Right renal cortex interstitium (tissue), 3 donors: ENCODE results near the gene ITPK1. TPM values are rescaled to one million over a fixed set of nuclear protein-coding genes. Genes with fewer than 3 reads are reported as not detected.
"Not testable (repeated sequence)": the region's sequence is repeated elsewhere in the genome, so short reads cannot be mapped to it uniquely, and the experiment has no call there.

Experiments
- DNase-seq, 3 donors: peaks; one replicate each; pipeline ENCODE4 v3.0.0-alpha.2; 2013; ENCODE audit warnings: low read depth in 3 of 3, low spot score in 2 of 3
- polyA plus RNA-seq, 3 donors: library from polyadenylated mRNA; unstranded; fragments of 120-200 nt; gene quantifications; one replicate each; pipeline ENCODE4 v1.2.1, GENCODE V29; 2013; ENCODE audit not compliant: insufficient read length in 3 of 3

Gene ITPK1
- polyA plus RNA-seq = 10 to 100 TPM; 28.5 to 33.7 (median 29.7) TPM

GRCh38 chr14:93115821-93116675, at the start of gene ITPK1:
ITPK1 (minus strand) TSS chr14:93115925; CDS start chr14:93115163, 762 bp downstream.
- DNase-seq = no peak

GRCh38 chr14:93163564-93163963, 47.8 kb upstream of the ITPK1 start:
- DNase-seq = no peak

DNA sequence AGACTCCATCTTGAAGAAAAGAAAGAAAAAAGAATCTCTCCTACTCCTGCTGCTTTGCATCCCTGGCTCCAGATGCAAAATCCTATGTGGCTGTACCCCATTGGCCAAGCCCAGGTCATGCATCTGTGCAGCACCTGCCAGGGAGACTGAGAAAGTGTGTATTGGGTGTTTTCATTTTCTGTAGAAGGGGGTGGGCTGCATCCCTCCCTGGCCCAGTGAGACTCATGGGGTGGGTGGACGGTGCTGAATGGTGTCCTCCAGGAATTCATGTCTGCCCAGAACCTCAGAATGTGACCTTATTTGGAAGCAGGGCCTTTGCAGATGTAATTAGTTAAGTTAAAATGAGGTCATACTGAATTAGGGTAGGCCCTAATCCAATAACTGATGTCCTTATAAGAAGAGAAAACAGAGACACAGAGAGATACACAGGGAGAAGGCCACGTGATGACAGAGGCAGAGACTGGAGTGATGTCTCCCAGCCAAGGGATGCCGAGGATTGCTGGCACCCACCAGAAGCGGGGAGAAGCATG, 45.8 kb upstream of the ITPK1 start:
- no peak for DNase-seq

- DNase-seq = no peak
These were observed 44.7 kb upstream of the ITPK1 start for GRCh38 chr14:93160353-93160801.

DNA sequence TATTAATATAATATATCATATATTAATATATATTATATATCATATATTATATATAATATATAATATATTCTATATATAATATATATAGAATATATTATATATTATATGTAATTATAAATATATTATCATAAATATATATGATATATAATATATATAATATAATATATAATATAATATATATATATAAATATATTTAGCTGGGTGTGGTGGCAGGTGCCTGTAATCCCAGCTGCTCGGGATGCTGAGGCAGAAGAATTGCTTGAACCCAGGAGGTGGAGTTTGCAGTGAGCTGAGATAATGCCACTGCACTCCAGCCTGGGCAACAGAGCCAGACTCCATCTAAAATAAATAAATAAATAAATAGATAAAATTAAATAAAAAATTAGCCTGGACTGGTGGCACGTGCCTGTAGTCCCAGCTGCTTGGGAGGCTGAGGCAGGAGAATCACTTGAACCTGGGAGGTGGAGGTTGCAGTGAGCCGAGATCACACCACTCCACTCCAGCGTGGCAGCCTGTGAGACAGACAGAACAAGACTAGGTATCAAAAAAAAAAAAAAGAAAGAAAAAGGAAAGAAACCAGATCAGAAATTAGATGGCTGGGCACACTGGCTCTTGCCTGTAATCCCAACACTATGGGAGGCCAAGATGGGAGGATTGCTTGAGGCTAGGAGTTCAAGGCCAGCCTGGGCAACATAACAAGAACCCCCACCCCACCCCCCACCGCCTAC, 44.1 kb upstream of the ITPK1 start:
- not testable (repeated sequence) for DNase-seq

DNA sequence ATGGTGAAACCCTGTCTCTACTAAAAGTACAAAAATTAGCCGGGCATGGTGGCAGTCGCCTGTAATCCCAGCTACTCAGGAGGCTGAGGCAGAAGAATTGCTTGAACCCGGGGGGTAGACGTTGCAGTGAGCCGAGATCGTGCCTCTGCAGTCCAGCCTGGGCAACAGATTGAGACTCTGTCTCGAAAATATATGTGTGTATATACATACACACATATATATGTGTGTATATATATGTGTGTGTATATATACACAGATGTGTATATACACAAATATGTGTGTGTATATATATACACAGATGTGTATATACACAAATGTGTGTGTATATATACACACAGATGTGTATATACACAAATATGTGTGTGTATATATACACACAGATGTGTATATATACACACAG, 42.6 kb upstream of the ITPK1 start:
- not testable (repeated sequence) for DNase-seq

DNA sequence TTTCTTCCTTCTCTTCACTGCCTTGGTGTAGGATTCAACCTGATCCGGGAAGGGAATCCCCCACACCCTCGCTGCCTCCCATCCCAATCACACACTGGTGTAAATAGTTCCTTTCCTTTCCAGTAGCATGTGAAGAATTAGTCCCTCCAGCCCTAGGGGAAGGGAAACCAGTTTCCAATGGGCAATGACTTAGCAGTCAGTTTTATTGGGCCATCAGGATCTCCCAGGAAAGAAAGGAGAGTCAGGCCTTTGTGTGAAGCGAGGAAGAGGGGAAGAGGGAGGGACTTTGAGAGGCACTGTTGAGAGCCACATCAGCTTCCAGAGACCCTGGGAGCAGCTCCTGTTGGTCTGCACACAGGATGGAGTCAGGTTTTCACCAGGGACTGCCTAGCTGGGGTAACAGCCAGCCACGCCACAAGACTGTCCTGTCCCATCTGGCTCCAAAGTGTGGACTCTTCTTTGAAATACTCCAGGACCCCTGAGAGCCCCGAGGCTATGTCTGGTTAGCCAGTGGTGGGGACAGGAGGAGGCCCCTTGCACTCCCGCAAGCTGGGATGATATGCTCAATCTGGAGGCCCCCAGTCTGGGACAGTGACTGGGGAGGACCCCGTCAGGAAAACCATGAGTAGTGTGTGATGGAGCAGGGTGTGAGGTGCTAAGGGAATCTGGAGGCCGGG, 41.1 kb upstream of the ITPK1 start:
- no peak for DNase-seq

- DNase-seq = no peak
These were observed 39.9 kb upstream of the ITPK1 start for GRCh38 chr14:93155667-93156066.

DNA sequence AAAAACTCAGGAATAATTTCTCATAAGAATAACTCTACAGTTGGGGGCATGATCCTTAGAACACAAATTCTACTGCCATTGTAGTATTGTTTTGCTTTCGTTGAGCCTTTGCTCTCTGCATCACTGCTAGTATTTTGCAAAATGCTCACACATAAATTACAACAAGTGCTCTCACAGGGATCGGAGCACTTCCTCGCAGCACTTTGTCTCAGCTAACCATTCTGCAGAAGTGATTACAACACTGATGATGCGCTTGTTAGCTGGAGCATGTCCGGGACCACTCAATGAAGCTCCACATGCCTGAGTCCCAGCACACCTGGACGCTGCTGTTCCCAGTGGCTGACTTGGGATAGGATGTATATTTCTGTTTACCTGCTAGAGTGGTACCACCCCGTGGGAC, 37.4 kb upstream of the ITPK1 start:
- DNase-seq = no peak

DNA sequence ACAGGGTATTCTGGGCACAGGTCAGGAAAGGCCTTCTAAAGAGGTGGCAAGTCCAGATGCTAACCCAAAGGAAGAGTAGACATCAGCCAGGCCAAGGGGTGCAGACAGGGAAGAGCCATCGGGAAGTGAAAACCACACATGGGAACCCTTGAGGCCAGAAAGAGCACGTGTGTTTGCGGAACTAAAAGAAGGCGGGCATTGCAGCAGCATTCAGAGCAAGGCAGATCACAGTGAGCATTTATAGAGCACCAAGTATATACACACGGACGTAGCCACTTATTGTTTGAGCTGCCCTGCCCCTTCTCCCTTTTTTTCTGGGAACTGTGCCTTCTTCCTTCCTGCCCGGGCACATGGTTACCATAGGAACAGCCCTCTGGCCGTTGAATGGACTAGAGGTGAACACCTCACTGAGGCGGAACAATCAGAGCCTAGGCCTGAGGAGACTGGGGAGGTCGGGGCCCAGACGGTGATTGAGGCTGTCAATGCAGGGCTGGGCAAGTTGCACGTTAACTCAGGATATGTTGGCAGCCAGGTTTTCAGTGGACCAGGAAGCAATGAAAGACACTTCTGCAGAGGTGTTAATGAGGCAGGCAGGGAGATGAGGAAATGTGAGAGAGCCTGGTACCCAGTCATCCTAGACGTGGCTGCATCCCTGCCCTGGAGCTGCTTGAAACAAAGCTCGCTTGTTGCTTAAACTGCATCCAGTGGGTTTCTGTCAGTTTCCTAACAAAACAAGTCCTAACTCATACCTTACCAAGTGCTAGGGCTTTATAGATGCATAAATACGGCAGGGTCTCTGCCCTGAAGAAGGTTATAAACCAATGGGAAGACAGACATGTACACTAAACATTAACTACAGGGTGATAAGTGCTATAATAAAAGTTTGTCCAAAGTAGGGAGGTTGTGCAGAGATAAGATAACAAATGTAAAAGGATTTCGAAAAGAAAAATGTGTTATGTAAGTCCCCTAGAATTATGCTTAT, 34.8 kb upstream of the ITPK1 start:
- DNase-seq = no peak

DNA sequence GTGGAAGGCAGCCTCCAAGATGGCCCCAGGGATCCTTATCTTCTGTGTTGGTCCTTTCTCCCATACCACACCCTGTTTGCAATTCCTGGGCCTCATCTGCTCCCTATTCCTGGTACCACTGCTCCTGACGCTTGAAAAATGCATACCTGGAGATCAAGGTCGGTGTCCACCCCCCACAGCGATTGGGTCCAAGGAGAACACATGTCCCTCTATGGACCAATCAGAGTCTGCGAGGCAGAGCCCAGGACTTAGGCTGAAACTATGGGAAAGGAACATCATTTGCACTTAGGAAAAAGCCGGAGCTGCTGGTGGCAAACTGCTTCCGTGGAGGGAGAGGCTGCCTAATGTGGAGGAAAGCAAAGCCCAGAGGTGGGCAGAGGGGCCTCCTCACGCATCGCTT, 33.3 kb upstream of the ITPK1 start:
- DNase-seq = no peak

DNA sequence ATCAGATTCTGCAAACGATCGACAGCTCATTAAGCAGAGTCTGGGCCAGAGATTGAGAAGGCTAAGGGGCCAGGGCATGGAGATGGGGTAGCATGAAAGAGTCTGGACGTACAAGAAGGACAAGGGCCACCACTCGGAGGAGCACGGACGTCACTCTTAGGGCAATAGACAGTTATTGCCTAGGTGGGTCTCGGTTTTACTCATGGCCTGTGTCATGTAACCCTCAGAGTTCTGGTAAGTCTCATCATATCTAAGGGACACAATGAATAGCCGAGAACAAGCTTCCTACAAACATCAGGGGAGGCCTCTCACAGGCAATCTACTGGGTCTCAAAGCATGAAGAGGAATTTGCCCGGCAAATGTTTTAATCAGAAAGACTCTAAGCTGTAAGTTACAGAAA, 30.4 kb upstream of the ITPK1 start:
- DNase-seq = no peak

GRCh38 chr14:93142854-93143652, 27.3 kb upstream of the ITPK1 start:
- no peak for DNase-seq

DNA sequence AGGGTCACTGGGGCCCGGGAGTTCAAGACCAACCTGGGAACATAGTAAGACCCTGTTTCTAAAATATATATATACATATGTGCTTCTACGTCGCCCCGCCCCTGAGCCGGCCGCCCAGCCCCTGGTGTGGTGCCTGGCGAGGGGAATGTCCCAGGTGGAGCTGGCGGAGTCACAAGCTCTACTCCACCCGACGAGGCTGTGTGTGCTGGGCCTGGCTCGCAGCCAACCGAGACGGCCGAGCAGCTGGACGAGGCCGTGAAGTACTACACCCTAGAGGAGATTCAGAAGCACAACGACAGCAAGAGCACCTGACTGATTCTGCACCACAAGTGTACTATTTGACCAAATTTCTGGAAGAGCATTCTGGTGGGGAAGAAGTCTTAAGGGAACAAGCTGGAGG, 22.1 kb upstream of the ITPK1 start:
- DNase-seq = no peak

GRCh38 chr14:93136508-93136907, 20.8 kb upstream of the ITPK1 start:
- not testable (repeated sequence) for DNase-seq

- DNase-seq = no peak
These were observed 20.3 kb upstream of the ITPK1 start for GRCh38 chr14:93136009-93136408.

DNA sequence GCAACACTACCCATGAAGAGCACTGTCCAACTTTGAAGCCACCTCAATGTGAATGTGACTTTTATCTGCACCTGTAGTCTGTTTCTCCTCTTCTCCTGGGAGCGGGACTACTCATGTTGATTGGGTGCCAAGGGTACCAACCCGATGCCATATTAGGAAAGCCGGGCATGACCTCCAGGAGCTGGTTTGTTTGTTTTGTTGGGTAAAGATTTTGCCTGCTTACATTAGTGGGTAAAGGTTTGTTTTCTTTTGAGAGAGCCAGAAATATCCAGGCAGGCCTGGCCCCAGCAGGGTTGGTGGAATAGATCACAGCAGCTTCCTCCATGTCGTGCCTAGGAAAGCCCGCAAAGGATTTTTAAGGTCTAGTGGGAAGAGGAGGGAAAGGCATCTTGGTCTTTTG, 19.7 kb upstream of the ITPK1 start:
- no peak for DNase-seq

DNA sequence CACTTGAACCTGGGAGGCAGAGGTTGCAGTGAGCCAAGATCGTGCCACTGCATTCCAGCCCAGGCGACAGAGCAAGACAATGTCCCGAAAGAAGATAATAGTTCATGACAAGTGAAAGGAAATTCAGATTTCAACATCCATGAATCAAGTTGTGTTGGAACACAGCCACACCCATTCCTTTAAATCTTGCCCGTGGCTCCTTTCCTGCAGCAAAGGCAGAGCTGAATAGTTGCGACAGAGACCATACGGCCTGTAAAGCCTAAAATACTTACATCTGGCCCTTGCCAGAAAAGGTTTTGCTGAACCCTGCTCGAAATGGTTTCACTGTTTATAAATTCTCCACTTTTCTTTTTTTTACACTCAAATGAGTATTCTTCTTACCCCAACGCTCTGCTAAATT, 17.7 kb upstream of the ITPK1 start:
- no peak for DNase-seq

DNA sequence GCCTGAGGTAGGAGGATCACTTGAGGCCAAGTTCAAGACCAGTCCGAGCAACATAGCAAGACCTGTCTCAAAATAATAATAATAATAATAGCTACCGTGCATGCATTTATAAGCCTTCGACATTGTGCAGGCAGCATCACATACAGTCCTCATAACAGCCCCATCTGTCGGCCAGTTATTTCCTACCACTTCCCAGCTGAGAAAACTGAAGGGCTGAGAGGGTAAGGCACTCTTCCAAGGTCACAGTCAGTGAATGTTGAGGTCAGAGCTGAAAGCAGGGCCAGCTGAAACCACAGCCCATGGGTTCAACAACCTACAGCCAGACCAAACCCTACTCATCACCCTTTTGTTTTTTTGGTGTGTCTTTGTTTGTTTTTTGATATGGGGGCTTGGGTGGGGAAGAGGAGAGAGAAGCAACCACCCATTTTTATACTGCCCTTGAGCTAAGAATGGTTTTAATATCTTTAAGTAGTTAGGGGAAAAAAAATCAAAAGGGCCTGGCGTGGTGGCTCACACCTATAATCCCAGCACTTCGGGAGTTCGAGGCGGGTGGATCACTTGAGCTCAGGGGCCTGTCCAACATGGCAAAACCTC, 16.8 kb upstream of the ITPK1 start:
- DNase-seq = no peak
